Measurements from ENCODE around the gene LRMDA.

The LRMDA gene

DNA sequence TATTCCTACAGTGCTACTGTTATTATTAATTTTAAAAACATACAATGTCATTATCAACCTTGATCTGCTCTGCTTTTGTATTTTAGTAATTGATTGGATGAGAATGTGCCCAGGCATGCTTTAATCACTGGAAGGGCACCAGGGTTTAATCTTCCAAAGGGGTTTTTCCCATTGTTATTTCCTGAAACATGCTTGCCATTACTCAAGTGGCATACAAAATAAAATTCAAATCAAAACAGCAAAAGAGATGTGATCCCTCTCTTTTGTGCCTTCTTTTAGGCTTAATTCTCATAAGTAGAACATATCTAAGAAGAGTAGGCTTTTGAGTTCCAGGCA, 963.3 kb downstream of the LRMDA start:
- H3K4me3 ChIP-seq (ENCODE audit: low read depth, low read length): no peak overlapping the region
- TF ChIP-seq, protein P1, sequence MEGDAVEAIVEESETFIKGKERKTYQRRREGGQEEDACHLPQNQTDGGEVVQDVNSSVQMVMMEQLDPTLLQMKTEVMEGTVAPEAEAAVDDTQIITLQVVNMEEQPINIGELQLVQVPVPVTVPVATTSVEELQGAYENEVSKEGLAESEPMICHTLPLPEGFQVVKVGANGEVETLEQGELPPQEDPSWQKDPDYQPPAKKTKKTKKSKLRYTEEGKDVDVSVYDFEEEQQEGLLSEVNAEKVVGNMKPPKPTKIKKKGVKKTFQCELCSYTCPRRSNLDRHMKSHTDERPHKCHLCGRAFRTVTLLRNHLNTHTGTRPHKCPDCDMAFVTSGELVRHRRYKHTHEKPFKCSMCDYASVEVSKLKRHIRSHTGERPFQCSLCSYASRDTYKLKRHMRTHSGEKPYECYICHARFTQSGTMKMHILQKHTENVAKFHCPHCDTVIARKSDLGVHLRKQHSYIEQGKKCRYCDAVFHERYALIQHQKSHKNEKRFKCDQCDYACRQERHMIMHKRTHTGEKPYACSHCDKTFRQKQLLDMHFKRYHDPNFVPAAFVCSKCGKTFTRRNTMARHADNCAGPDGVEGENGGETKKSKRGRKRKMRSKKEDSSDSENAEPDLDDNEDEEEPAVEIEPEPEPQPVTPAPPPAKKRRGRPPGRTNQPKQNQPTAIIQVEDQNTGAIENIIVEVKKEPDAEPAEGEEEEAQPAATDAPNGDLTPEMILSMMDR (IDR thresholded peaks at IDR 0.05; ENCODE audit: borderline replicate concordance, insufficient read depth, low read depth, low read length): no peak

DNA sequence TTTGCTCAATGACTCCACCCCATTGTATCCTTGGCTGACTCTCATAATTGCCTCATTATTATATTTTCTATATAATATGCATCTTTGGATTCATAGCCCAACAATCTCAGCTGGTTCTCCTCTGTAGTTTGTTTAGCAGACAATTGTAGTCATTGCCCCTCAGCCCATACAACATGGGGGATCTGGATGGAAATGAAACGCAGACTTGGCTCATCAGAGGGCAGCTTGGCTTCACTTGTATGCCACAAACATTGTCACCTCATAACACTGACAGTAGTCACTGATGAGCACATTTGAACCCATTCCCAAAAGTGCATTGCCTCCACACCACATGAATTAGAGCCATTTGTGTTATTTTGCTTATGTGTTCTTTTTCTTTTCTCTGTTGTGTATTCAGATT, 963.8 kb downstream of the LRMDA start:
- H3K4me3 ChIP-seq (ENCODE audit: low read depth, low read length): no peak overlapping the region
- TF ChIP-seq, protein P1 (IDR thresholded peaks at IDR 0.05; ENCODE audit: borderline replicate concordance, insufficient read depth, low read depth, low read length): no peak

DNA sequence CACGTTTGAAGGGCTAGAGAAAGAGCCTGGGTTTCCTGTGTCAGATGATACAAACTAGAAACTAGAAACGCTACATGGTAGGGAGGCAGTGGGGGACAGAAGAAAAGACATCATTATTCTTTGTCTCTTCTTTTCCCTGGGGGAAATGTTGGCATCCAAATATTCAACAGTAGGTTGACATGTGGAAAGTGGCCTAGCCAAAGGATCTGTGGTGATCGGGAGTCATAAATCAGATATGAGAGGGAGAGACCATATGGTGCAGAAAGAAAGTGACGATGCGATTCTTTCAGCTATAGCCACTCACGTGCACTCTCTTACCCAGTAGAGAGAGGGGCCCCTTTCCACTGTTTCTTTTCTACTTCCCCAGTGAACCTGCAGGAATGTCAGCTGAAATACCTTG, 964.7 kb downstream of the LRMDA start:
- H3K4me3 ChIP-seq (ENCODE audit: low read depth, low read length): no peak overlapping the region
- TF ChIP-seq, protein P1 (IDR thresholded peaks at IDR 0.05; ENCODE audit: borderline replicate concordance, insufficient read depth, low read depth, low read length): no peak

DNA sequence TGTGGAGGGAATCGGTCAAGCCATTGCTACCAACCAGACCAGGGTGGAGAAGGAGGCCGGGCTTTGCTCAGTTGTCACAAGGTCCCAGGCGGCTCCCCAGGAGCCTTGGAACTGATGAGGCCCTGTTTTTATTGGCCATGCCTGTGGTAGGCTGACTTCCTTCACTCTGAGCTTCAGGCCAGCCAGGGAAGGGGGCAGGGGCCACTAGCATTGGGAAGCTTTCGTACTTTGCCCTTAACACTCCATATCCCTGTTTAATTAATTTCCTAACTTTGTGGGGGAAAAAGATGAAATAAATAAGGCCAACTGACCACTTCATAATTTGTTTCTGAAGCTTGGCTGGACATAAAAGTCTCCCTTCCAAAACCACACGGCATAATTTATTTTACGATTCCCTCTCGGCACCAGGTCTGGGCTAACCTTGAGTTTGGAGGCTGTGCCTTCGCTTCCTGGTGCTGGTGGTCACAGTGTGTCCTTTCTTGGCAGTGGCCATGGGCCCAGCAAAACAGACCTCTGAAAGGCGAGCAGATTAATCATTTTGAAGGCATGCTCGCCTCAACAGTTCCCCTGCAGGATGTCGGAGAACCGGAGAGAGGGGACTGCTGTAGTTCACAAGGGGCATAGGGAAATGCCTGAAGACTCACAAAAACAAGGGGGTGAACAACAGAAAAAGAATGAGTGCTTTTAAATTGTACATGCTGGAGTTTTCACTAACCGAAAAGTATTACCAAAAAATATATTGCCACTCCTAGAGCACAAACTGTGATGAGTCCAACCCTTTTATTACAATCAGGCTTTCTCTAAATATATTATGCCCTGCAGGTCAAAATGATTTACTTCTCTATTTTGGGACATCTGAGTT, 966.0 kb downstream of the LRMDA start:
- TF ChIP-seq, protein P1 (IDR thresholded peaks at IDR 0.05; ENCODE audit: borderline replicate concordance, insufficient read depth, low read depth, low read length): no peak
- no peak overlapping the region for H3K4me3 ChIP-seq (ENCODE audit: low read depth, low read length)

DNA sequence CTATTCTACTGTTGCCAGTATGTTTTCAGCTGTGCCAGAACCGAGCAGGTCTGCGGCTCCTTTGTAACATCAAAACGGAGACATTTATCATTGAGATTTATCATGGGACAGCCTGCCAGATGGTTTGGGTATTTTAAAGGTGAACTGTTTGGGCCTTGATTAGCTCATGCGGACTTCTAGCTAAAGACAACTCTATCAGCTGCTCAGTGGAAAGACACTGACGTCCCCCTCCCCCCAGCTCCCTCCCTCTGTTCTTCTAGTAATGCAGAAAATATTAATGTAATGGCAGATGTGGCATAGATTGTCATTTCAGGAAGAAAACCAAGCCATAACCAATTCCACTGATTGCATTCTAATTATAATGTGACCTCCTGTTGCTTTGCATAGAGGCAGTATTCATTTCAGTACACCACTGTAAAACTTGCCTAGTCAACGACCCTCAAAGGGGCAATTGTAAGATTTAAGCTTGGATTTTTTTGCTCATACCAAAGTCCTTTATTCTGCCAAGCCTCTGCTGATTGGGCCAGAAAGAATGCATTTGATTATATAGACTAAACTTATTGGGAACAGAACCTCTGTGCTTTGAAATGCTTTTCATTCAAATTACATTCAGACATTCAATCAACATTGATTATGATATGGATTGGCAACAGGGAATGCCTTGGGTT, 966.8 kb downstream of the LRMDA start:
- TF ChIP-seq, protein P1 (IDR thresholded peaks at IDR 0.05; ENCODE audit: borderline replicate concordance, insufficient read depth, low read depth, low read length): no peak
- no peak overlapping the region for H3K4me3 ChIP-seq (ENCODE audit: low read depth, low read length)

DNA sequence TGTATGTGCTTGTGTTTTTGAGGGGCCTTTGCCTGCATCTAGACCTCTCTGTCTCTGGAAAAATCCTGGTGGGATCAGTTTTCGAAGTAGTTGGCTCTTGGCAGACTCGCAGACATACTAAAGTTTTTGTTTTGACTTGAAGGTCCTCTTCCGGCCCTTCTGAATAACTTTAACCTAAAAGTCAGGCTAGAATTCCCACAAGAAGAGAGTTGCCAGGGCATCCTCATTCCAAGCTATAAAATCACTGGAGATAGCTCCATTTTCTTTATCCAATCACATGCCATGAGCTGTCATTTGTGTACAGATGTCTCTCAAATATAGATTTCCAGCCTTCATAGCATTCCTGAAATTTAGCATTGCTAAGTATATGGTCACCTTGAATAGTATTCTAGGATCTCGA, 967.8 kb downstream of the LRMDA start:
- no peak overlapping the region for H3K4me3 ChIP-seq (ENCODE audit: low read depth, low read length)
- TF ChIP-seq, protein P1 (IDR thresholded peaks at IDR 0.05; ENCODE audit: borderline replicate concordance, insufficient read depth, low read depth, low read length): no peak

DNA sequence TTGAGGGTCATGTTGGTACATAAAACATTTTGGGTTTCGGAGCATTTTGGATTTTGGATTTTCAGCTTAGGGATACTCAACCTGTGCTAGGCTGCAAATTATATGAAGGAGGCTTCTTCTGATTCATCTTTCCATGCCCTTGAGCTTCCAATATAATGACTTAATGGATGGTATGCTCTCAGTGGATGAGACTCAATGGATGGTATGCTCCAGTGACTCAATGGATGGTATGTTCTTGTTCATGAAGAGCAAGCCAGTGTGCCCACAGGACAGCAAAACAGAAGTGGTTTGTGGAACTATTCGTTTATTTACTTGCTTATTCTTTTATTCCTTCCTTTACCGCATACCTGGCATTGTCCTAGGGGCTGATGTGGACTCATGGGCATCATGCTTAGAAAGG, 969.6 kb downstream of the LRMDA start:
- TF ChIP-seq, protein P1 (IDR thresholded peaks at IDR 0.05; ENCODE audit: borderline replicate concordance, insufficient read depth, low read depth, low read length): no peak
- H3K4me3 ChIP-seq (ENCODE audit: low read depth, low read length): no peak overlapping the region
